ENCODE data around the gene CUL5.
"Not testable (repeated sequence)": the region's sequence is repeated elsewhere in the genome, so short reads cannot be mapped to it uniquely, and the experiment has no call there.

CUL5 gene

DNA sequence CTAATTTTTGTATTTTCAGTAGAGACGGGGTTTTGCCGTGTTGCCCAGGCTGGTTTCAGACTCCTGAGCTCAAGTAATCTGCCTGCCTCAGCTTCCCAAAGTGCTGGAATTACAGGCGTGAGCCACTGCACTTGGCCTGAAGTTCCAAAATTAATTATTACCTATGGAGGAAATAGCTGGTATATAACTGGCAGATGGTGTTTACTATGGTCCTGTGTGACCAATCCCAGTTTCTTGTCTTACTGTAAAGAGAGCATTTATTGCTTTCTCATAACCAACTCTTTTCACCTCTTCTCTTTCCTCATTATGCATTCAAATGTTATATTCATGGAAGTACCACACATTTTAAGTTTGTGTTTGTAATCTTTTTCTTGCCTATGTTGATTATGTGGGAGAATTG is 88.5 kb downstream of the CUL5 start:
- DNase-seq, result no peak
- in situ Hi-C loops (cut with MboI; ENCODE audit: low pct_unique_long_range_greater_than_20kb, low sequenced_read_pairs), result no loop called here

DNA sequence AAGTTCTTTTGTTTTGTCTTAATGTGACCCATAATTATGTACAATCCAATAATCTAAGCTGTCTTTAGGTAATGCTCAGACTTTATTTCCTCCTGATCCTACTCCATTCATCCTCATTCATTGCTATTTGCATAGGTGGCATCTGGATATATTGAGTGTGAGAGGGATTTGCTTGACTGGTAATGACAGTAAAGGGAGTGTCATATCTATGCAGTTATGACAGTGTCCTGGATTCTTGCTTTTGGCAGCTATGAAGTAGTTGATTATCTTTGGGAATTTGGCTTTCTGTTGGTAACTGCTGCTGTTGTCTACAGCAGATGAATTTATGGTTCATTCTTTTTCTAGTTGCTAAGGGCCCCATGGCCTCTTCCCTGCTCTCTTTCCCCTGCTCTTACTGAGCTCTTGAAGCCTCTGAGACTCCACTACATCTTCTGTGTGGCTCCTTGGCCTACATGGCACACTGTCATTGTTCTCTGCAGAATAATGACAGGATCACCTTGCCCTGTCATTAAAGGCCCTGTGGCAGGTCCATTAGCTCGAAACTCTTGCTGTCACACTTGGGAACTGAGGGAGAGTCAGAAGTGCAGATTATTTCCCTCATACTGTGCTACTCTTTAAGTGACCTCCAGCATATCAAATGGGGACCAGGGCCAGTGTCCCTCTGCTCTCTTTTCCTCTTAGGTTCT is 92.5 kb downstream of the CUL5 start:
- in situ Hi-C loops (cut with MboI; ENCODE audit: low pct_unique_long_range_greater_than_20kb, low sequenced_read_pairs), result no loop called here
- DNase-seq, result no peak

DNA sequence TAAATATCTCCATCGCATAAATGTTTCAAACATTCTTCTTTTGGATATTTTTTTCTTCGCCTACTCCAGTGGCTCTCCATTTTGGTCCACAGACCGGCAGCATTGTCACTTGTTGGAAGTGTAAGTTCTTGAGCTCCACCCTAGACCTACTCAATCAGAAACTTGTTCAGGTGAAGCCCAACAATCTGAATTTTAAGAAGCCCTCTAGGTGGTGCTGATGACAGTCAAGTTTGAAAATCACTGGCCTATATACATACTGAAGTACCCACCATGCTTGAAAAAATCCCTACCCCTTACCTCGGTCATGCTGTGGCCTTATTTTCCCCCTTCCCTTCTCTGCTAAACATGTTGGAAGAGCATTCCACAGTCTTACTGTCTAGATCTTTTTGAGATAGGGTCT is 102.4 kb downstream of the CUL5 start:
- in situ Hi-C loops (cut with MboI; ENCODE audit: low pct_unique_long_range_greater_than_20kb, low sequenced_read_pairs), result no loop called here
- no peak for DNase-seq

DNA sequence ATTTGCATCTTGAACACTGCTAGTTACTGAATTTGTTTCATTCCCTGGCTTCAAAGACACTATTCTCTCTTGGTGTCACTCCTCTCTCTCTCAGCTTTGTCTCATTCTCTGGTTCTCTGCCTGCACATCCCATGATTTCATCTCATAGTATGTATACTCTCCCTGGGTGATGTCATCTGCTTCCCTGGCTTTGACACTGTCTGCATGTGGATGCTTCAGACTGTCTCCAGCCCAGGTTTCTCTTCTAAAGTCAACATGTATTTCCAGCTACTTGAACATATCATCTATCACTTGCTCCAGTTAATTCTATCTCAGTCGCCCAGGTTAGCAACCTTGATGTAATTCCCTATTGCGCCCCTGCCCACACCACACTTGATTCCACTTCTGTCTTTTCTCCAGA is 103.4 kb downstream of the CUL5 start:
- DNase-seq, result no peak
- in situ Hi-C loops (cut with MboI; ENCODE audit: low pct_unique_long_range_greater_than_20kb, low sequenced_read_pairs), result no loop called here

DNA sequence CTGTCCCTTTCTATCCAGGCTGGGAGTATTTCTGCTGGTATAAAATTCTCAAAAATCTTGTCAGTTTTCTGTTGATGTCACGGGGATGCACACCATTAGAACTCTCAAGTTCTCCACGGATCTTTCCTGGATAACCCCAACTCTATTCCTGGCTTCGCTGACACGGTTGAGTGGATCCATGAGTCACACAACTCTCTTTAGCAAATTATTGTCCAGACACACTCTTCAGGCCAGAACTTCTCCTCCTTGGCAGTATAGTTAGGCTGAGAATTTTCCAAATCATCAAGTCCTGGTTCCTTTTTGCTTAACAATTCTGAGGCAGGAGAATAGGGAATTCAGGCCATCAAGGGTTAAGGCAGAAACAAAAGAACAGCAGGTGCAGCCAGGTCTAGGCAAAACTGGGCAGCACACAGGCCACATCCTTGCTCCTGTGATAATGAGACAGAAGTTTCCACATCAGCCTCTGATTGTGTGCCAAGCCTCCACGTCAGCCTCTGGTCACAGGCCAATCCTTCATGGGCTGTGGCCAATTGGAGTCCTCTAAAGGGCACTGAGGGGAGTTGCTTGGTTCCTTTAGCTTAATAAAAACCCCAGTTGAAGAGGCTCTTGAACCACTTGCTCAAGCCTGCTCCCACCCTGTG is 106.9 kb downstream of the CUL5 start:
- in situ Hi-C loops (cut with MboI; ENCODE audit: low pct_unique_long_range_greater_than_20kb, low sequenced_read_pairs), result no loop called here
- no peak for DNase-seq

DNA sequence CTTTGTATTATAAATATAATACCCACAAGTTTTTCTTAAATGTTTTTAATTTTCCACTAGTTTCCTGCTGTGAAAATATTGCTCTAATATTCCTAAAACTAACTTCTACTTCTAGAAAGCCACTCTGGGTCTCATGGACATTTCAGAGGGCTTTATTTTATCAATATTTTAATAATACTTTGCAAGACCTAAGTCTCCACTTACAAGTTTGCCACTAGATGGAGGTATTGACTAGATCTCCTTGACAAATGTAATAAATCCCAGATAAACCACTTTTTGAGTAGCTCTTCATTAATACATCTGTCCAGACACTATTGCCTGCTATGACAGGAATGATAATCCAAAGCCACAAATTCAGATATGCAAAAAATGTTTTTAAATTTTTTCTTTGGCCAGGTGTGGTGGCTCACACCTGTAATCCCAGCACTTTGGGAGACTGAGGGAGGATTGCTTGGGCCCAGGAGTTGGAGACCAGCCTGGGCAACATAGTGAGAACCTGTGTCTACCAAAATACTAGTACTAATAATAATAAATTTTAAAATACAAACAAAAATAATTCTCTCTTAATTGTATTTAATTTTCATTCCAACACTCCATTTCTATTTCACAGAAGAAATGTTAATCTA is 109.2 kb downstream of the CUL5 start:
- in situ Hi-C loops (cut with MboI; ENCODE audit: low pct_unique_long_range_greater_than_20kb, low sequenced_read_pairs), result no loop called here
- DNase-seq, result peak; percentile 52

DNA sequence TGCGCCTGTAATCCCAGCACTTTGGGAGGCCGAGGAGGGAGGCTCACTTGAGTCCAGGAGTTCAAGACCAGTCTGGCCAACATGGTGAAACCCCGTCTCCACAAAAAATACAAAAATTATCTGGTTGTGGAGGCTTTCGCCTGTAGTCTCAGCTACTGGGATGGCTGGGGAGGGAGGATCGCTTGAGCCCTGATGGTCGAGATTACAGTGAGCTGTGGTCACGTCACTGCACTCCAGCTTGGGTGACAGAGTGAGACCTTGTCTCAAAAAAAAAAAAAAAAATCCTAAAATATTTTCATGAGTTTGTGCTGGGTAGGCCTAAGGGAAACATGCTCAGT is 112.2 kb downstream of the CUL5 start:
- in situ Hi-C loops (cut with MboI; ENCODE audit: low pct_unique_long_range_greater_than_20kb, low sequenced_read_pairs); DNase-seq: not testable (repeated sequence)

DNA sequence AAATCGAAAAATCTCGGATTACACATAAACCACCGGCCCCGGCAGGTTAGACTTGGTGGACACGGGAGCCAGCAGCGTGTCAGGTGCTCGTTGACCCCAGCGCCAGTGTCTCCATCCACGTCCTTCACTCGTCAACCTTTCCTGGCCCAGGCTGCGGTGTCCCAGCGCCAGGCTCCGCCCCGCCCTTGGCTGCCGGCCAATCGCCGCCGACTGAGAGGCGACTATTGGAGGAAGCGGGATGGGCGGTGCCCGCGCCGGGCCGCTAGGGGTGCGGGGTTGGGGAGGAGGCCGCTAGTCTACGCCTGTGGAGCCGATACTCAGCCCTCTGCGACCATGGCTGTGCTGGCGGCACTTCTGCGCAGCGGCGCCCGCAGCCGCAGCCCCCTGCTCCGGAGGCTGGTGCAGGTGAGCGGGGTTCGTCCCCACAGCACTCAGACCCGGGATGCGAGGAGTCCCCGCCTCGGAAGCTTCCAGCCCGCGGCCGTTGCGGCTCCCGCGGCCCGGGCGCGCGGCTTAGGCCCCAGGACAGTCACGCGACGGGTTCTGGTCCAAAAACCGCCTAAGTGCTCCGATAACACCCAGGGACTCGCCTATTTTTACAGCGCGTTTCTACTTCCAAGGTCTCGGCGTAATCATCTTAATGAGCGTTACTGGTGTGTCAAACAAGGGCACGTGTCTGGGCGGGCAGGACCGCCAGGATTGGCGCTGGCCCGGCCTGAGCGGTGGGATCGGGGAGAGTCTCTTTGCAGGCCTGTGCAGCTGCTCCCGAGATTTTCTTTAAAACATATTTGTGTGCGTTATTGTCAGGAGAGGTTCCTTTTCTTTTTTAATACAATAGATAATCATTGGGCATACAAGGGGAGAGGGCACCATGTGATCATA is 112.8 kb downstream of the CUL5 start, which contains the start of gene ACAT1:
Gene ACAT1 (plus strand): TSS at position 294 of the 882 bp plus-strand sequence. CDS start 40 bp downstream, at position 334.
- in situ Hi-C loops (cut with MboI; ENCODE audit: low pct_unique_long_range_greater_than_20kb, low sequenced_read_pairs), result no loop called here
- DNase-seq, result peak; percentile 95

DNA sequence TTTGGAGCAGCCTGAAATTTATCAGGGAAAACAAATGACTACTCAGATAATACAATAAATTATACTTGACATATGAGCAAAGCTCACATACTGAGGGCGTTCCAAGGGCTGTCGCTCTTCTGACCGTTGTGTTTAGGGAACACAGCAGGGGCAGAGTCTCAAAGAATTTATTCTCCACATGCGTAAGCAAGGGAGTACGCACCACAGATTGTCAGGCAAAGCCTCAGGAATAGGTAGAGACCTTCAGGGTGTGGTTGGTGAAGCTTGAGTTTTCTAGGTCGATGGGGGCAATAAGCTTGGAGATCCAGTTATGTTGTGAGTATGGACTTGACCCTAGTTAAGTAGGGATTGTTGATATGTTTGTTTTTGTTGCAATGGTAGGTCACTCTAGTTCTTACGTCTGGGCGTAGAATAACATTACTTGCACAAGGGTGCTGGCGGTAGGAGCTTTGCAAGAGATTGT is 113.5 kb downstream of the CUL5 start:
- DNase-seq, result peak; percentile 35
- in situ Hi-C loops (cut with MboI; ENCODE audit: low pct_unique_long_range_greater_than_20kb, low sequenced_read_pairs), result no loop called here

DNA sequence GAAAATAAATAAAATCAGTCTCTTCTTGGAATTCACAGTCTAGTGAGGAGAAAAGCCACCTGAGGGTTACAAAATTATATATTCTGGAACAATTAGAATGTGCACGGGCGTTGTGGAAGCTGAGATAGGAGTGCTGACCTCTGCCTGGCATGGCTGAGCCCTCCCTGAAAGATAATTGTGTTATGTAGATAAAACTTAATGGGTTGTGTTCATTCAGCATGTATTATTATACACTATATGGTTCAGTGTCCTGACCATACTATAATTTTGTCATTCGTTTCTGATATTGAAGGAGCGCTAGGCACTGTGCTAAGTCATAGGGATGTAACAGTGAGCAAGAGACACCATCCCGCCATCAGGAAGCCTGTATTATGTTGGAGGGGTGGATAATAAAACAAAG is 116.4 kb downstream of the CUL5 start:
- DNase-seq, result no peak
- in situ Hi-C loops (cut with MboI; ENCODE audit: low pct_unique_long_range_greater_than_20kb, low sequenced_read_pairs), result loop anchor here (25.0 kb wide), 1 partner anchor 512 kb away; no protein-coding TSS in a partner anchor

DNA sequence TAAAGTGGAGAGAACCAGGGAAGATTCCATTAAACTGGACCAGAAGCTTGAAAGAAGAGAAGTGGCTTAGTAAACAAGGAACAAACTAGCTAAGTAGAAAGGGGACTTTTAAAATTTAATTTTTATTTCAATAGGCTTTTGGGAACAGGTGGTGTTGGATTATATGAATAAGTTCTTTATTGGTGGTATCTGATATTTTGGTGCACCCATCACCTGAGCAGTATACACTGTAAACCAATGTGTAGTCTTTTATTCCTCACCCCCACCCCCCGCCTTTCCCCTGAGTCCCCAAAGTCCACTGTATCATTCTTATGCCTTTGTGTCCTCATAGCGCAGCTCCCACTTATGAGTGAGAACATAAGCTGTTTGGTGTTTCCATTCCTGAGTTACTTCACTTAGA is 120.1 kb downstream of the CUL5 start:
- in situ Hi-C loops (cut with MboI; ENCODE audit: low pct_unique_long_range_greater_than_20kb, low sequenced_read_pairs), result loop anchor here (25.0 kb wide), 1 partner anchor 509 kb away; no protein-coding TSS in a partner anchor
- DNase-seq, result no peak

DNA sequence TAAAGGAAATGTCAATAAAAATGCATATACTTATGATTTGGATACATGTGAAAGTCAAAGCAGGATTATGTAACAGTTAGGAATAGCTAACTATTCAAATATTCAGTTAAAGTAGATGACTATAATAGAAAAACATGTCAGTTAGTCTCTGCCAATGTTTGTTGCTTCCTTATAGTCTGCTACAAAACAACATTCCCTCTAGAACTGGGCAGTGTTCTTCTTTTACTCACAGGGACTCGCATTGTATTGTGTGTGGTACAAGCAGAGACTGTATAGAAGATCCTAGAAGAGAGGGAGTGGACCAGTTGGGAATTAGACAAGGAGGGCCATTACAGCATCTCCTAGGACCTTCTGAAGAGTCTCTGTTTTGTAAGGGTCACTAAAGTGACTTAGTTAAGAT is 123.3 kb downstream of the CUL5 start:
- no peak for DNase-seq
- in situ Hi-C loops (cut with MboI; ENCODE audit: low pct_unique_long_range_greater_than_20kb, low sequenced_read_pairs), result loop anchor here (25.0 kb wide), 1 partner anchor 505 kb away; no protein-coding TSS in a partner anchor

DNA sequence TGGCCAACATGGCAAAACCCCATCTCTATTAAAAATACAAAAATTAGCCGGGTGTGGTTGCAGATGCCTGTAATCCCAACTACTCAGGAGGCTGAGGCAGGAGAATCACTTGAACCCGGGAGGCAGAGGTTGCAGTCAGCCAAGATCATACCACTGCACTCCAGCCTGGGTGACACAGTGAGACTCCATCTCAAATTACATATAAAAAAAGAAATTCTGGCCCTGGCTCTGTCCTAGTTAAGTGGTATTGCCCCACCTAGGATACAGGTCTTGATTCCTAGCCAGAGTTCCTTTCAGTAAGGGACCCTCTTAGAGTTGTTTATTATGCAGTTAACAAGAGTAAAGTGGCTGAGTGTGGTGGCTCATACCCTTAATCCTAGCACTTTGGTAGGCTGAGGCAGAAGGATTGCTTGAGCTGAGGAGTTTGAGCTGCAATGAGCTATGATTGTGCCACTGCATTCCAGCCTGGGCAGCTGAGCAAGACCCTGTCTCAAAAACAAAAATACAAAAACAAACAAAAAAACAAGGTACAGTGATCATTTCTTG is 124.4 kb downstream of the CUL5 start:
- in situ Hi-C loops (cut with MboI; ENCODE audit: low pct_unique_long_range_greater_than_20kb, low sequenced_read_pairs), result loop anchor here (25.0 kb wide), 1 partner anchor 504 kb away; no protein-coding TSS in a partner anchor
- DNase-seq, result not testable (repeated sequence)

DNA sequence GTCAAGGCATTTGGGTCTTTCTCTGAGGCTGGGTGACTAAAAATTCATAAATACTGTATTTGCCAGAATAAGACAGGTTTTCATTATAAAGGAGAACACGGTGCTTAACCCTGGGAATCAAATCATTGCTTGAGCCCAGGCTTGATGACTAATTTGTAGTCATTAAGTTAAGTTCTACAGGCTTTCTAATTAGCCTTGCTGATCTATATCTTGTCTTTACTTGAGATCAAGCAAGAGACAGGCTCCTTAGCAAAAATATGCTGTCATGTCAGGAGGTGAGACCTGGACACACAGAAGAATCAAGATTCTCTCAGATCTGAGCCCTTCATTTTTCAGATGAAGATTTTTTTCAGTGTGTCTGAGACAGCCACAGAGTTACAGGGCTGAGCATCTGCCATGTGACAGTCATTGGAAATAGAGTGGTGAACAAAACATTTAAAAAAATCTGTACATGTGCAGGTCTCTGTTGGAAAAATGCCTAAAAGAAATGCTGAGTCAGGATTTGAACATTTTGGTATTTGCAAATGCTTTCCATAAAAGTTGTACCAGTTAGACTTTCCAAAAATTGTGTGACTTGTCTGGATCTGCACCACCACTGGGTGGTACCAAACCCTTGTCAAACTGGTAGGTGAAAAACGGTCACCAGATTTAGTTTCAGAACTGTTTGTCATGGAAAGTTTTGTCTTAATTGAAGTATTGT is 127.3 kb downstream of the CUL5 start:
- in situ Hi-C loops (cut with MboI; ENCODE audit: low pct_unique_long_range_greater_than_20kb, low sequenced_read_pairs), result loop anchor here (25.0 kb wide), 1 partner anchor 501 kb away; no protein-coding TSS in a partner anchor
- DNase-seq, result no peak

DNA sequence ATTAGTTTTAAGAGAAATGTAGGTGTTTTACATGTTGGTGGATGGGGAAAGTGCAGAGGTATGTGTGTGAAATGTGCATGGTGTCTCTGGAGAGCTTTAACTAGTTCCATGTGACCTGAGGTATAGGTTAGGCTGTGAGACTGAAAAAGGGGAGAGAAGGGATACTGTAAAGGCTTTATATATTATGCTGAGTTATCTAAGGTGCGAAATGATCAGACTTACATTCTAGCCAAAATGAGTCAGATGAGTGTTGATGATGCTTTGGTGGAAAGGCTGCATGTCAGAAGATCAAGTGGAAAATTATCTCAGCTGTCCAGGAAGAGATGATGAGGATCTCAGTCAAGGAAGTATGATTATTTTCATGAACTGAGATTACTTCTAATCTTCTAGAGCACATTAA is 128.5 kb downstream of the CUL5 start:
- in situ Hi-C loops (cut with MboI; ENCODE audit: low pct_unique_long_range_greater_than_20kb, low sequenced_read_pairs), result loop anchor here (25.0 kb wide), 1 partner anchor 500 kb away; no protein-coding TSS in a partner anchor
- no peak for DNase-seq

DNA sequence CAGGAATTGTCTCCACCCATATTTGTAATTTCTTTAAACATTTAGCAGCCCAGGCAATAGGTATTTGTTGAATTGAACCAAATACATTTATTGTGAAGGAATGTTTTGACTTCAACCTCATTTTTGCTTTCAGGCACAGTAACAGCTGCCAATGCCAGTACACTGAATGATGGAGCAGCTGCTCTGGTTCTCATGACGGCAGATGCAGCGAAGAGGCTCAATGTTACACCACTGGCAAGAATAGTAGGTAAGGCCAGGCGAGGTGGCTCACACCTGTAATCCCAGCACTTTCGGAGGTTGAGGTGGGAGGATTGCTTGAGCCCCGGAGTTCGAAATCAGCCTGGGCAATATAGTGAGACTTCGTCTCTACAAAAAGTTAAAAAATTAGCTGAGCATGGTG is 133.6 kb downstream of the CUL5 start:
- in situ Hi-C loops (cut with MboI; ENCODE audit: low pct_unique_long_range_greater_than_20kb, low sequenced_read_pairs), result loop anchor here (25.0 kb wide), 1 partner anchor 495 kb away; no protein-coding TSS in a partner anchor
- DNase-seq, result no peak

DNA sequence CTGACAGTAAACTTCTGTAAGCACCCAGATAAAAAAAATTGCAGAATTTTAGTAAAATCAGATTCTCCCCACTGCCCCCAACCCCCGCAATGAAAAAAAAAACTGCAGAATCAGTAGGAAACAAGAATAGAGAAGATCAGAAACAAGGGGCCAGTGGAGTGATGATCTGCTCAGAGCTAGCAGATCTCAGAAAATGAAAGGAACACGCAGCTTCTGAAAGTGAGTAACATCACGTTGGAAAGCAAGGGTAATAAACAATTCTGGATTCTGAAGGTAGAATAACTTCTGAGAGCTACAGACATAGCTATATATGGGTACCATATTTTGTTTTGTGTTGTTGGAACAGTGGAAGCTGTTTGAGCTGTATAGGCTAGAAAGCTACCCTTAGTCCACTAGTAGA is 135.9 kb downstream of the CUL5 start:
- in situ Hi-C loops (cut with MboI; ENCODE audit: low pct_unique_long_range_greater_than_20kb, low sequenced_read_pairs), result loop anchor here (25.0 kb wide), 1 partner anchor 493 kb away; no protein-coding TSS in a partner anchor
- no peak for DNase-seq

DNA sequence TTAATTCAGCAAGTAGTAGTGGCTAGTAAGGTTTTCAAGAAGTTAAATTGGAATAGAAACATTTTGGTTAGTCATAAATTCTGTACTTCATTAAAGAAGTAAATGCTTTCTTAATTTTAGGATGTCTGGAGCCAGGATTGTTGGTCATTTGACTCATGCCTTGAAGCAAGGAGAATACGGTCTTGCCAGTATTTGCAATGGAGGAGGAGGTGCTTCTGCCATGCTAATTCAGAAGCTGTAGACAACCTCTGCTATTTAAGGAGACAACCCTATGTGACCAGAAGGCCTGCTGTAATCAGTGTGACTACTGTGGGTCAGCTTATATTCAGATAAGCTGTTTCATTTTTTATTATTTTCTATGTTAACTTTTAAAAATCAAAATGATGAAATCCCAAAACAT is 138.5 kb downstream of the CUL5 start:
- DNase-seq, result no peak
- in situ Hi-C loops (cut with MboI; ENCODE audit: low pct_unique_long_range_greater_than_20kb, low sequenced_read_pairs), result loop anchor here (25.0 kb wide), 1 partner anchor 490 kb away; no protein-coding TSS in a partner anchor

Data from KBM-7 (cell line).